Caco-2 (cell line): Measurements from ENCODE around the gene RAB3C. TPM values are rescaled to one million over a fixed set of nuclear protein-coding genes. Genes with fewer than 3 reads are reported as not detected.

ENCODE experiments used
- BruUV-seq: library from RNA; stranded (reverse); fragments of 400-500 nt; replicated peaks from 2 replicates; lab custom pipeline; 2021; lab: Mats Ljungman, UMichigan
- CTCF ChIA-PET: fragments of 300-600 bp; sonication (Branson Sonifier 250); formaldehyde crosslinking; loops from one replicate; lab custom pipeline; 2022; ENCODE audit warnings: antibody characterized with exemption; lab: Charles Lee
- POLR2A ChIA-PET: fragments of 300-600 bp; sonication (Branson Sonifier 250); formaldehyde crosslinking; loops from one replicate; lab custom pipeline; 2022; ENCODE audit warnings: antibody characterized with exemption; lab: Charles Lee
- DNase-seq, 2 experiments: peaks; one replicate each; pipeline versions ENCODE4 v3.0.0 to v3.0.0-alpha.2; 2020 to 2022
- H3K27me3 ChIP-seq: replicated peaks from 2 replicates; pipeline ENCODE4 v1.6.0; 2011; ENCODE audit warnings: low read length; ENCODE audit not compliant: control insufficient read depth, insufficient read depth
- H3K36me3 ChIP-seq: 2 replicates; pipeline ENCODE4 v1.5.1; 2011; ENCODE audit warnings: low read length; ENCODE audit not compliant: control insufficient read depth, insufficient read depth
- H3K4me1 ChIP-seq: fragments of 250-450 bp; sonication (Bioruptor Pico); 2 replicates; pipeline ENCODE4 v1.5.1; 2020; ENCODE audit warnings: mild to moderate bottlenecking
- H3K4me3 ChIP-seq: 2 replicates; pipeline ENCODE4 v1.5.1; 2011; ENCODE audit warnings: low read depth, mild to moderate bottlenecking, control low read depth, low read length
- H3K9me3 ChIP-seq: fragments of 250-450 bp; sonication (Bioruptor Pico); 2 replicates; pipeline ENCODE4 v1.5.1; 2020; ENCODE audit warnings: mild to moderate bottlenecking, moderate library complexity
- H3K27ac Mint-ChIP-seq: one replicate; pipeline ENCODE4 v1.8.0; 2022; ENCODE audit warnings: mixed read lengths; ENCODE audit not compliant: unreplicated experiment
- H3K27me3 Mint-ChIP-seq: one replicate; pipeline ENCODE4 v1.8.0; 2022; ENCODE audit warnings: mixed read lengths; ENCODE audit not compliant: insufficient read depth, unreplicated experiment
- H3K36me3 Mint-ChIP-seq: one replicate; pipeline ENCODE4 v1.8.0; 2022; ENCODE audit warnings: mild to moderate bottlenecking, mixed read lengths; ENCODE audit not compliant: insufficient read depth, unreplicated experiment
- H3K4me1 Mint-ChIP-seq: one replicate; pipeline ENCODE4 v1.8.0; 2022; ENCODE audit warnings: low read depth, mixed read lengths; ENCODE audit not compliant: unreplicated experiment
- H3K4me3 Mint-ChIP-seq: one replicate; pipeline ENCODE4 v1.8.0; 2022; ENCODE audit warnings: mild to moderate bottlenecking, moderate library complexity, mixed read lengths; ENCODE audit not compliant: unreplicated experiment
- H3K9me3 Mint-ChIP-seq: one replicate; pipeline ENCODE4 v1.8.0; 2022; ENCODE audit warnings: mixed read lengths; ENCODE audit not compliant: unreplicated experiment
- CTCF ChIP-seq, 2 experiments: fragments of 200-600 bp in 1 of 2; IDR thresholded peaks; 1 replicate in 1 of 2; 2 replicates in 1 of 2; pipeline versions ENCODE4 v1.5.1 to v1.8.0; 2011 to 2022; ENCODE audit warnings: antibody characterized with exemption in 1 of 2, control low read depth in 1 of 2, inconsistent platforms in 1 of 2, low read depth in 1 of 2, low read length in 1 of 2, mild to moderate bottlenecking in 1 of 2, moderate library complexity in 1 of 2; ENCODE audit not compliant: insufficient read depth in 1 of 2, severe bottlenecking in 1 of 2, unreplicated experiment in 1 of 2
- intact Hi-C: fragments of 100-400 bp; cut with micrococcal nuclease; formaldehyde crosslinking; loops from one replicate; pipeline ENCODE4 v1.10.0; 2022; ENCODE audit not compliant: unreplicated experiment
- total RNA-seq: library from RNA; stranded (reverse); gene quantifications from 2 replicates; pipeline ENCODE4 v1.2.3, GENCODE V29; 2022

The RAB3C gene
- total RNA-seq, 1 experiment from 2014 or later: not detected

- TF ChIP-seq CTCF (IDR thresholded peaks at IDR 0.05; ENCODE audit: insufficient read depth in 1 of 2, low read depth in 1 of 2, low read length in 1 of 2, severe bottlenecking in 1 of 2, unreplicated experiment in 1 of 2): no peak
- no TSS peak for BruUV-seq
- Mint-ChIP-seq H3K36me3 (no peaks in the 10 kb centered on the region), H3K27me3 (no peaks in the 10 kb centered on the region), H3K9me3 (no peaks in the 10 kb centered on the region), H3K4me1 (no peaks in the 10 kb centered on the region), H3K4me3 (no peak overlapping the region), H3K27ac (no peak overlapping the region)
- H3K36me3 ChIP-seq: no peaks in the 10 kb centered on the region
- DNase-seq: no peak
- no peaks in the 10 kb centered on the region for H3K4me1 ChIP-seq
- H3K9me3 ChIP-seq: no peaks in the 10 kb centered on the region
- ChIA-PET POLR2A (no interaction called here), CTCF (interaction anchor here (0.7 kb wide), 1 partner anchor 37 kb away, joined by 3 read pairs; no protein-coding TSS in a partner anchor)
- H3K4me3 ChIP-seq: no peak overlapping the region
- intact Hi-C loops: no loop called here
- H3K27me3 ChIP-seq: no peaks in the 10 kb centered on the region
Observed at GRCh38 chr5:58816181-58816731, 233.4 kb downstream of the RAB3C start.

GRCh38 chr5:58818465-58818864 lies 235.6 kb downstream of the RAB3C start:
- Mint-ChIP-seq H3K27ac (no peak overlapping the region), H3K27me3 (no peaks in the 10 kb centered on the region), H3K4me3 (no peak overlapping the region), H3K36me3 (no peaks in the 10 kb centered on the region), H3K9me3 (no peaks in the 10 kb centered on the region), H3K4me1 (no peaks in the 10 kb centered on the region)
- no peaks in the 10 kb centered on the region for H3K36me3 ChIP-seq
- ChIA-PET POLR2A (no interaction called here), CTCF (no interaction called here)
- H3K4me3 ChIP-seq: no peak overlapping the region
- H3K27me3 ChIP-seq: no peaks in the 10 kb centered on the region
- BruUV-seq: no TSS peak
- TF ChIP-seq CTCF (IDR thresholded peaks at IDR 0.05; ENCODE audit: insufficient read depth in 1 of 2, low read depth in 1 of 2, low read length in 1 of 2, severe bottlenecking in 1 of 2, unreplicated experiment in 1 of 2): no peak
- H3K9me3 ChIP-seq: no peaks in the 10 kb centered on the region
- H3K4me1 ChIP-seq: no peaks in the 10 kb centered on the region
- intact Hi-C loops: no loop called here
- DNase-seq: no peak

GRCh38 chr5:58825441-58825840 lies 242.6 kb downstream of the RAB3C start:
- no TSS peak for BruUV-seq
- CTCF ChIA-PET: no interaction called here
- H3K27ac Mint-ChIP-seq: no peak overlapping the region

More at GRCh38 chr5:58825441-58825840, 242.6 kb downstream of the RAB3C start:
- Histone ChIP-seq H3K36me3 (no peaks in the 10 kb centered on the region), H3K27me3 (no peaks in the 10 kb centered on the region), H3K4me3 (no peak overlapping the region), H3K4me1 (no peaks in the 10 kb centered on the region), H3K9me3 (no peaks in the 10 kb centered on the region)
- POLR2A ChIA-PET: no interaction called here
- no peak for DNase-seq
- H3K27me3 Mint-ChIP-seq: peaks cover 3% of the 10 kb centered on the region
- no peak for TF ChIP-seq CTCF (IDR thresholded peaks at IDR 0.05; ENCODE audit: insufficient read depth in 1 of 2, low read depth in 1 of 2, low read length in 1 of 2, severe bottlenecking in 1 of 2, unreplicated experiment in 1 of 2)
- intact Hi-C loops: no loop called here
- no peaks in the 10 kb centered on the region for H3K36me3 Mint-ChIP-seq
- peaks cover 12% of the 10 kb centered on the region for H3K4me1 Mint-ChIP-seq
- H3K9me3 Mint-ChIP-seq: no peaks in the 10 kb centered on the region
- no peak overlapping the region for H3K4me3 Mint-ChIP-seq
